HG03060 (cell line): Measurements from ENCODE around the gene NCKAP1.
"Not testable (repeated sequence)": the region's sequence is repeated elsewhere in the genome, so short reads cannot be mapped to it uniquely, and the experiment has no call there.

Experiments
- ATAC-seq: cut with Tn5 transposase; IDR thresholded peaks from one replicate; pipeline ENCODE4 v1.9.1; 2021; ENCODE audit warnings: low read depth, moderate number of reproducible peaks; ENCODE audit not compliant: unreplicated experiment

NCKAP1 gene

GRCh38 chr2:182915369-182916326, 122.6 kb downstream of the NCKAP1 start:
- ATAC-seq: no peak

- no peak for ATAC-seq
Measured at GRCh38 chr2:182914852-182915251, 123.4 kb downstream of the NCKAP1 start.

- no peak for ATAC-seq
Measured at GRCh38 chr2:182913064-182913463, 125.2 kb downstream of the NCKAP1 start.

GRCh38 chr2:182912518-182912915, 125.7 kb downstream of the NCKAP1 start:
- ATAC-seq: no peak

- no peak for ATAC-seq
Measured at GRCh38 chr2:182911813-182912517, 126.3 kb downstream of the NCKAP1 start.

- ATAC-seq: no peak
Measured at GRCh38 chr2:182910965-182911364, 127.3 kb downstream of the NCKAP1 start.

- ATAC-seq: no peak
Measured at GRCh38 chr2:182907081-182907830, 131.0 kb downstream of the NCKAP1 start.

GRCh38 chr2:182906454-182906853, 131.8 kb downstream of the NCKAP1 start:
- no peak for ATAC-seq

- ATAC-seq: no peak
Measured at GRCh38 chr2:182904844-182905243, 133.4 kb downstream of the NCKAP1 start.

GRCh38 chr2:182903566-182903965, 134.7 kb downstream of the NCKAP1 start:
- no peak for ATAC-seq

- ATAC-seq: no peak
Measured at GRCh38 chr2:182901748-182902147, 136.5 kb downstream of the NCKAP1 start.

GRCh38 chr2:182898718-182899117, 139.5 kb downstream of the NCKAP1 start:
- ATAC-seq: no peak

- no peak for ATAC-seq
Measured at GRCh38 chr2:182897137-182897536, 141.1 kb downstream of the NCKAP1 start.

- ATAC-seq: no peak
Measured at GRCh38 chr2:182895798-182896197, 142.5 kb downstream of the NCKAP1 start.

- ATAC-seq: no peak
Measured at GRCh38 chr2:182895169-182895568, 143.1 kb downstream of the NCKAP1 start.

- ATAC-seq: no peak
Measured at GRCh38 chr2:182894174-182894573, 144.1 kb downstream of the NCKAP1 start.

- ATAC-seq: no peak
Measured at GRCh38 chr2:182893666-182894065, 144.6 kb downstream of the NCKAP1 start.

GRCh38 chr2:182893035-182893434, 145.2 kb downstream of the NCKAP1 start:
- not testable (repeated sequence) for ATAC-seq

GRCh38 chr2:182891611-182892010, 146.6 kb downstream of the NCKAP1 start:
- no peak for ATAC-seq

GRCh38 chr2:182890773-182891378, 147.4 kb downstream of the NCKAP1 start:
- no peak for ATAC-seq
